ENCODE results near the gene FOXD4L1.
"Not testable (repeated sequence)": the region's sequence is repeated elsewhere in the genome, so short reads cannot be mapped to it uniquely, and the experiment has no call there.

DNA sequence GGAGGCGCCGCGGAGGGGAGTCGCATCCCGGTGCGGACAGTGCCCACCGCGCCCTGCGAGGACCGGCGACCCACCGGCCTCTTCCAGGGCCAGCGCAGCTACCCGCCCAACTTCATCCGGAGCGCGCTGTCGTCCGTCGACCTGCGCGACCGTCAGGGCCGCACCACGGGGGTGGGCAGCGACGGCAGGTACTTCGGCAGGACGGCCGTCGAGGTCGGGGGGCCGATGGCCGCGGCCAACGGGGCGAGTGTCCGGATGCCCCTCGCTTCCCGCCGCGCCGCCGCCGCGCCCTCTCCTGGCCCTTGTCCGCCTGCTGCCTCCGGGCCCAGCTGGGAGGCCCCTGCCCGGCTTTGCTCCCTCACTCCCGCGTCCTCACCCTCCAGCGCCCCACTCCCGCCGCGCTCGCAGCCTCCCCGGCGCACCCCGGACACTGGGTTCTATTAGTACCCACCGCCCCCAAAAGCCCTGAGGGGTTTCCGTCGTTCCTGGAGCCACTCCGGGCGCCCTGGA is 43.6 kb downstream of the FOXD4L1 start:
- not testable (repeated sequence) for TF ChIP-seq POLR2A (IDR thresholded peaks at IDR 0.05)
- TF ChIP-seq, protein P1, sequence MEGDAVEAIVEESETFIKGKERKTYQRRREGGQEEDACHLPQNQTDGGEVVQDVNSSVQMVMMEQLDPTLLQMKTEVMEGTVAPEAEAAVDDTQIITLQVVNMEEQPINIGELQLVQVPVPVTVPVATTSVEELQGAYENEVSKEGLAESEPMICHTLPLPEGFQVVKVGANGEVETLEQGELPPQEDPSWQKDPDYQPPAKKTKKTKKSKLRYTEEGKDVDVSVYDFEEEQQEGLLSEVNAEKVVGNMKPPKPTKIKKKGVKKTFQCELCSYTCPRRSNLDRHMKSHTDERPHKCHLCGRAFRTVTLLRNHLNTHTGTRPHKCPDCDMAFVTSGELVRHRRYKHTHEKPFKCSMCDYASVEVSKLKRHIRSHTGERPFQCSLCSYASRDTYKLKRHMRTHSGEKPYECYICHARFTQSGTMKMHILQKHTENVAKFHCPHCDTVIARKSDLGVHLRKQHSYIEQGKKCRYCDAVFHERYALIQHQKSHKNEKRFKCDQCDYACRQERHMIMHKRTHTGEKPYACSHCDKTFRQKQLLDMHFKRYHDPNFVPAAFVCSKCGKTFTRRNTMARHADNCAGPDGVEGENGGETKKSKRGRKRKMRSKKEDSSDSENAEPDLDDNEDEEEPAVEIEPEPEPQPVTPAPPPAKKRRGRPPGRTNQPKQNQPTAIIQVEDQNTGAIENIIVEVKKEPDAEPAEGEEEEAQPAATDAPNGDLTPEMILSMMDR (IDR thresholded peaks at IDR 0.05), result not testable (repeated sequence)
